ENCODE measurements around the gene NFAT5.
"Not testable (repeated sequence)": the region's sequence is repeated elsewhere in the genome, so short reads cannot be mapped to it uniquely, and the experiment has no call there.

NFAT5 gene

DNA sequence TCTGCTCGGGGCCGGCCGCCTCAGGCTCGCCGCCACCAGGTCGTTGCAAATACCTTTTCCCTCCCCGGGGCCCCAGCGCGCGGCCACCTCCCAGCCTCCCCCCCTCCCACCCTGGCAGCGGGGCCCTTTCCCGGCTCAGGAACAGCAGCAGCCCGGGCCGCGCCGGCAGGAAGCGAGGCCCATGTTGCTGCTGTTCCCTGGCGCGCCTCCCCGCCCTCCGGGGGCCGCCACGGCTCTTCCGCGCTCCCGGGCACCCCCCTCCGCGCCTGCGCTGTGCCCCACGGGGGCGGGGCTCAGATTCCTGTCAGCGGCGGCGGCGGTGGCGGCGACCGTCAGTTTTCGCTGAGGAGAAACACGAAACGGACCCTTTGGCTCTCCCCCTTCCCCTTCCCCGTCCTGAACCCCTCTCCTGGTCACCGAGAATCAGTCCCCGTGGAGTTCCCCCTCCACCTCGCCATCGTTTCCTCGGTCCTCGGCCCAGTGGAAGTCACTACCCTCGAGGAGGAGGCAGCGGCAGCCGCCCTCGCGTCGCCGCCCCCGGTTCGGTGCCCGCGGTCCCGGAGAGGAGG is at the start of gene NFAT5:
Gene NFAT5, plus strand, starts transcription at position 296 of the 569 bp plus-strand sequence. CDS start 336 bp downstream, outside the sequence.
- DNase-seq, result peak; percentile 83 to 91

DNA sequence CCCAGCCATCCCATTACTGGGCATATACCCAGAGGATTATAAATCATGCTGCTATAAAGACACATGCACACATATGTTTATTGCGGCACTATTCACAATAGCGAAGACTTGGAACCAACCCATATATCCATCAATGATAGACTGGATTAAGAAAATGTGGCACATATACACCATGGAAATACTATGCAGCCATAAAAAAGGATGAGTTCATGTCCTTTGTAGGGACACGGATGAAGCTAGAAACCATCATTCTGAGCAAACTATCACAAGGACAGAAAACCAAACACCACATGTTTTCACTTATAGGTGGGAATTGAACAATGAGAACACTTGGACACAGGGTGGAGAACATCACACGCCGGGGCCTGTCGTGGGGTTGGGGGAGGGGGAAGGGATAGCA is 47.9 kb upstream of the NFAT5 start:
- not testable (repeated sequence) for DNase-seq

GRCh38 chr16:69520413-69520799 is 45.4 kb upstream of the NFAT5 start:
- no peak for DNase-seq

DNA sequence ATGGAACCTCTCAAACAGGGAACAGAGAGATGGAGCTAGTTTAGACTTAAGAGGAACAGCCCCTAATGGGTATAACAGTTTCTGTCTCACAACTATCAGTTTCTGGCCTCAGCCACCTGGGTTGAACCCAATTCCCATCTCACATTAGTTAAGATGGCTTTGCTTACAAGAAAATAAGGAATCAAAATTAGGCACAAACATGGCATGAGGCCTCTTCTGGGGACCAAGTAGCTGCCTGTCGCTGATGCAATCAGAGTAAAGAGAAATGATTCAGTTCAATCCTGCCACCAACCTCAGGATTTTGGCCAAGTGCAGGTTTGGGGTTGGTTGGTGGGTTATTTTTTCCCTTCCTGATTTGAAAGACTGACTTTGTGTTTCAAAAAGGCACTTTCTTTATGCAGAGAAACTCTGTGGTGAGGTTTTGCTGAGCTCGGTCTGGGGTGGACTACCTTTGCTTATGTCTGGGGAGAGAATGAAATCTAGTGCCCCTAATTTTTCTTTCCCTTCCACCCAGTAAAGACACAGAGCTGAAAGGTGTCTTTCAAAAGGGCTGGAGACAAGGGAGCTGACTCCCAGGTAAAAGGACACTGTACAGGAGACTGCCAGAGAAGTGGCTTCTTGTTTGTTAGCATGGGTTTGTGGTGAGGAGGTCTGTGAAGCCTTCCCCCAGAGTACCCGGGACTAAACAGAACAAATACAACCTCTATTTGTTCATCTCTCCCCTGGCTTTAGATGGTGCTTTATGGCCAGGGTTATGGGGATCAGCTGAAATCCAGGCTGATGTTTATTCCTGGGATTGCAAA is 44.8 kb upstream of the NFAT5 start:
- no peak for DNase-seq

DNA sequence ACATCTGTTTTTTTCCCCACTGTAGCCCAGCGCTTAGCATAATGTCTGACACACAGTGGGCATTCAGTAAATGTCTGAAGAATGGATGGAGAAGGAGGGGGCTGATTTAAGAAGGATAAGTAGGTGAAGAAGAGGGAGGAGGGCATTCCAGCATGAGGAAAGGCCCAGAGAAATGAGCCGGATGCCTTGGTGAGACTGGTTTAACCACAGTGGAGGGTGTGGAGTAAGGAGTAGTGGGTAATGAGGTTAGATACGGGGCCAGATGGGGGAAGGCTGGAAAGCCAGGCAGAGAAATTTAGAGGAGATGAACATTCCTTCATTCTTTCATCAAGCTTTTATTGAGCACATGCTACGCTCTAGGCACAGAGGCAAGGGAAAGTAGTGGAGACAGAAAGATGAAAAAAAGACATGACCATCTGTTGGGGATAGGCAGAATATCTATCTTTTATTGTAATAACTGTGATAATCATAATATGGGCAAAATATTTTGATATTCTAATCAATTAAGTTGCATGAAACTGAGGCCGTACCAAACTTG is 43.7 kb upstream of the NFAT5 start:
- no peak for DNase-seq

DNA sequence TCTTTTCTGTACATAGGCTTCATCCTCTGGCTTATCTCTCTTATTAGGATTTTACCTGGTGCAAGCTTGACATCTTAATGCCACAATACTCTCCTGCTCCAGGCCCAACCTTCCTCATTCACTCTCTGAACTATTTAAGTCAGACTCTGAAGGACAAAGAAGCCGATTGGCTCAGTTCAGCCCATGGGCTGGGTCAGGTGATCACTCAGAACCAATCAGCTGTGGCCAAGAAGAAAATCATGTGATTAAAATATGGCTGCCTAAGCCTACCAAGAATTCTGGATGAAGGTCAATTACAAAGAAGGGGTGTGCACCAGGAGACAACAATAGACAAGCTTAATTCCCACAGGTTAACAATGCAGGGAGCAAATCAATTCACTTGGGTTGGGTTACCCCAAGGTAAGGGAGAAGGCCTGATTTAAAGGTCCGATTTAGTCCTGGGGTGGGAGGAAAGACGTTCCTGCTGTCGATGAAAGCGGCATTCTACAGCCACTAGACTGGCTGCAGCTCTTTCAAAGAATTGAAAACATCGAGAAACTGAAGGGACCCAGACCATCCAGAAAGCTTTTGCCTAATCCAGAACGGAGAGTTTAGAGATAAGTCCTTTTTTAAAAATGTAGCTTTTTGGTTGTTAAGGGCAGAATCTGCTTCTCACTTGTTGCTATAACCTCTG is 42.9 kb upstream of the NFAT5 start:
- DNase-seq, result no peak

DNA sequence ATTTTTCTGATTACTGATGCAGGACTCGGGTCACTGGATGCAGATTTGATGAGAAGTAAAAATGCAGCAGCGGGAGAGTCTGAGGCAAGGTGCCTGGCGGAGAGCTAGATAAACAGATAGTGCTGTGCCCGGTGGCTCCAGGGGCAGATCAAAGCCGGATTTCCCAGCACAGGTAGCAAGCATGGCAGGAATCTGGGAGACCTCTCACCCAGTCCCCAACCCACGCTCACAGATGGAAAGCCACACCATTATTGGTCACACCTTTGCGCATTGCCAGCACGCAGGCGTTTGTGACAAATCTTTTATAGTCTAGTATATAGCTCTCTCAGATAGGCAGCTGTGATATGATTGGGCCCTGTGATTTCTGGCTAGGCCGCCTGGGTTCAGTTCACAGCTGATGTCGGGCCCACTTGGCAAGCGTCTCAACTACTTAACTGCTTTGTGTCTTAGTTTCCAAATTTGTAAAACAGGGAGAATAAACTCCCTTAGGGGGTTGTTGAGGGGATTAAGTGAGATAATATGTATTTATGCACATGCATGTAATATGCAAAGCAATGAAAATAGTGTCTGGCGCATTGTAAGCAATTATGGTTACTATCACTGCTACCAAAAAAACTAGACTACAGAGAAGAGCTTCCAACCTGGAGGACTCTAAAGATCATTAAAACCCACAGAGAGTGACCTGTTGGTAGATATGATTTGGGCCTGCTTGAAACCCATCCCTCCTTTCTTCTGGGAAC is 42.0 kb upstream of the NFAT5 start:
- no peak for DNase-seq

GRCh38 chr16:69526831-69527655 is 38.7 kb upstream of the NFAT5 start:
- no peak for DNase-seq

- DNase-seq, result no peak
Measured at GRCh38 chr16:69531988-69532387, 33.8 kb upstream of the NFAT5 start.

DNA sequence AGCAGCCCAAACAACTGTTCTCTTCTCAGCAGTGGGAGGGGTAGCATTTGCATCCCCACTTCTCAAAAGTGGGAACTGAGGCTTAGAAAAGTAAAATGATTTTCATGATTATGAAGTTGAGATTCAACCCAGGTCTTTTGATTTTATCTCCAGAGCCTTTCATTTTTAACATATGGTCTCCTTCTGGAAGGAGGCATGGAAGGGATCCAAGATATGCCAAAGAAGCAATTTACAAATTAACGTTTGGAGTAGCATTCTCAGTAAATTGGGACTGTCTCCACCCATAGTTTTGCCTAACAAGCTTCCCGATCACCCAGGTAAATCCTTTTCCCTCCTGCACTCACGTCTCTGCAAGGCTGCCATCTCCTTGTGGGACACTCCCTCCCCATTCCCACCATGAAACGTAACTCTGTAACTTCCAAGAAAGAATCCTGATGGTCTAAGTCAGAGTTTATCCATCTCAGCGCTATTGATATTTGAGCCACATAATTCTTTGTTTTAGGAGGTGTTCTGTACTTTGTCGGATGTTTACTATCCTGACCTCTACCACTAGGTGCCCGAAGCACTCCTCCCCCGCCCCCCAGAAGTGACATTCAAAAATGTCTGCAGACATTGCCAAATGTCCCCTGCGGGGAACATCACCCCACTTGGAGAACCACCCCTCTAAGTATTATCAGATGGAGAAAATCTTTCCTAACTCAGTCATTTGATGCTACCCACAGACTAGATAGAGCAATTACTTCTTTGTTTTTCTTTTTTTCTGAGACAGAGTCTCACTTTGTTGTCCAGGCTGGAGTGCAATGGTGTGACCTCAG is 32.9 kb upstream of the NFAT5 start:
- no peak for DNase-seq

- no peak for DNase-seq
Measured at GRCh38 chr16:69534720-69535119, 31.0 kb upstream of the NFAT5 start.

GRCh38 chr16:69535123-69536050 is 30.4 kb upstream of the NFAT5 start:
- no peak for DNase-seq

- DNase-seq, result no peak
Measured at GRCh38 chr16:69537706-69538080, 28.1 kb upstream of the NFAT5 start.

- DNase-seq, result no peak
Measured at GRCh38 chr16:69538808-69539207, 27.0 kb upstream of the NFAT5 start.

- DNase-seq, result no peak
Measured at GRCh38 chr16:69542974-69543373, 22.8 kb upstream of the NFAT5 start.

GRCh38 chr16:69544088-69544487 is 21.7 kb upstream of the NFAT5 start:
- DNase-seq, result no peak

GRCh38 chr16:69546663-69547062 is 19.1 kb upstream of the NFAT5 start:
- DNase-seq, result not testable (repeated sequence)

DNA sequence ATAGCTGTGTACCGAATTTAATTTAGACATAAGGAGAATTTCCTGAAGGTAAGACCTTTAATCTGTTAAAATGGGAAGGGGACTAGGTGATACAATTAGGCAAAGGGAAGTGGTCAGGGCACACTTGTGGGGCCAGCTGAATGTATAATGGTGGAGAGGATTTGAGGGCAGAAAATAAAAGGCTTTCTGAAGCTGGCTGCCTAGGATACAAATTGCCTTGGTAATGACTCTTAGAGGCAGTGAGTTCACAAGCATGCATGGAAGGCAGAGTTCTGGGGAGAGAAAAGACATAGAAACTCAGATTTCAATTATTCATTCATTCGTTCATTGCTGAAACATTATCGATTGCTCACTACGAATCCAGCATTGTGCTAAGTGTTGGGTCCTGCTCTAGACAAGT is 12.4 kb upstream of the NFAT5 start:
- DNase-seq, result no peak

GRCh38 chr16:69554495-69554894 is 11.3 kb upstream of the NFAT5 start:
- DNase-seq, result no peak

DNA sequence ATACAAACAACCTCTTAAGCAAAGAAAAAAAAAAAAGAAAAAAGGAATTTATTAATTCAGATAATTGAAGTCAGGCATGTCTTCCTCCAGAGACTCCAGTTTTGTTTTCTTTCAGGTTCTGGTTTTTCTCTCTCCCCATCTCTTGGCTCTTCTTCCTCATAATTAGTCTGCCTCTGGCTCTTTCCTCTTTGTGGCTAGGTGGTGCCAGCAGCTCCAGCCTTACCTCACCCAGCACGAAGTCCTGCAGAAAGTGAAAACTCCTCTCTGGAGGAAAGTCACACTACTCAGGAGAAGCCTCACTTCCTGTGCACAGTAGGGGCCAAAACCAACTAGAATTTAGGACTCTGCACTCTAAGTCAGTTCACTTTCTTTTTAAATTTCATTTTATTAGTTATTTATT is 10.3 kb upstream of the NFAT5 start:
- no peak for DNase-seq
